NCI-H345 treated with DMSO at 0.1 percent for 48 hours (cell line): ENCODE data around the gene KIAA1143.

Experiments
- DNase-seq: peaks from one replicate; lab custom pipeline; 2025; ENCODE audit not compliant: unreplicated experiment; lab: John Stamatoyannopoulos, UW

KIAA1143 gene

GRCh38 chr3:44761424-44762169, at the start of gene KIAA1143, which contains the start of gene KIF15:
TSS of gene KIAA1143 (minus strand) at chr3:44761619. CDS start at chr3:44761602, 17 bp downstream.
TSS of gene KIF15 (plus strand) at chr3:44761794. CDS start at chr3:44761866, 72 bp downstream.
- peak; percentile 79 for DNase-seq

- no peak for DNase-seq
Measured at GRCh38 chr3:44805960-44806359, 44.5 kb upstream of the KIAA1143 start.

- no peak for DNase-seq
Measured at GRCh38 chr3:44803298-44803697, 41.9 kb upstream of the KIAA1143 start.

- no peak for DNase-seq
Measured at GRCh38 chr3:44802011-44802410, 40.6 kb upstream of the KIAA1143 start.

GRCh38 chr3:44795197-44795596, 33.8 kb upstream of the KIAA1143 start:
- DNase-seq: no peak

GRCh38 chr3:44782891-44783290, 21.5 kb upstream of the KIAA1143 start:
- DNase-seq: no peak

- no peak for DNase-seq
Measured at GRCh38 chr3:44772099-44772442, 10.7 kb upstream of the KIAA1143 start.

- no peak for DNase-seq
Measured at GRCh38 chr3:44771424-44772098, 10.1 kb upstream of the KIAA1143 start.

GRCh38 chr3:44764248-44764647, 2.8 kb upstream of the KIAA1143 start:
- no peak for DNase-seq

- DNase-seq: no peak
Measured at GRCh38 chr3:44762690-44763089, 1.3 kb upstream of the KIAA1143 start.

GRCh38 chr3:44762170-44762677, 805 bp upstream of the KIAA1143 start:
- DNase-seq: no peak

GRCh38 chr3:44761101-44761423, 357 bp downstream of the KIAA1143 start:
- DNase-seq: no peak

- DNase-seq: no peak
Measured at GRCh38 chr3:44734646-44735168, 26.7 kb downstream of the KIAA1143 start.

GRCh38 chr3:44729384-44729910, 32.0 kb downstream of the KIAA1143 start, which contains the start of gene ZNF501:
TSS of gene ZNF501 (plus strand) at chr3:44729635. CDS start at chr3:44734422, 4,787 bp downstream.
- DNase-seq: peak; percentile 60

- DNase-seq: no peak
Measured at GRCh38 chr3:44722103-44722401, 39.4 kb downstream of the KIAA1143 start.

GRCh38 chr3:44721231-44722102, 40.0 kb downstream of the KIAA1143 start:
- DNase-seq: no peak

GRCh38 chr3:44712455-44713075, 48.9 kb downstream of the KIAA1143 start, which contains the start of gene ZNF502:
TSS of gene ZNF502 (plus strand) at chr3:44712660. CDS start at chr3:44720262, 7,602 bp downstream.
- DNase-seq: no peak
